H1 (cell line): ENCODE data around the gene FKRP. TPM values are rescaled to one million over a fixed set of nuclear protein-coding genes. Genes with fewer than 3 reads are reported as not detected.

Experiments
- CTCF ChIA-PET: fragments of 300-600 bp; sonication (Branson Sonifier 250); formaldehyde crosslinking; loops from one replicate; lab custom pipeline; 2021; ENCODE audit not compliant: partially characterized antibody; lab: Charles Lee
- POLR2A ChIA-PET: fragments of 300-600 bp; sonication (Branson Sonifier 250); formaldehyde crosslinking; loops from one replicate; lab custom pipeline; 2021; ENCODE audit warnings: inconsistent platforms; ENCODE audit not compliant: partially characterized antibody; lab: Charles Lee
- DNase-seq, 2 experiments: peaks; one replicate each; pipeline versions ENCODE4 v3.0.0 to v3.0.0-alpha.2; 2010 to 2022; ENCODE audit warnings: low spot score in 2 of 2, low read depth in 1 of 2, mixed read lengths in 1 of 2
- FAIRE-seq: peaks from 2 replicates; lab custom pipeline; 2011; peaks lifted over from hg19 to GRCh38; lab: Jason Lieb, UNC
- H2AFZ ChIP-seq: 2 replicates; pipeline ENCODE4 v1.8.1; 2012; ENCODE audit warnings: low read length, inconsistent platforms
- H2AK5ac ChIP-seq: 2 replicates; pipeline ENCODE4 v1.6.1; 2013; ENCODE audit warnings: low read depth, low read length
- H2BK120ac ChIP-seq: replicated peaks from 2 replicates; pipeline ENCODE3; 2013; ENCODE audit warnings: low read depth, low read length, inconsistent platforms
- H2BK12ac ChIP-seq: 2 replicates; pipeline ENCODE4 v1.6.1; 2013; ENCODE audit warnings: low read depth, low read length
- H2BK15ac ChIP-seq: 2 replicates; pipeline ENCODE4 v1.6.1; 2013; ENCODE audit warnings: low read length
- H2BK20ac ChIP-seq: 2 replicates; pipeline ENCODE4 v1.6.1; 2013; ENCODE audit warnings: low read length
- H2BK5ac ChIP-seq: 2 replicates; pipeline ENCODE4 v1.6.1; 2013; ENCODE audit warnings: low read depth, low read length
- H3K14ac ChIP-seq: 2 replicates; pipeline ENCODE4 v1.6.1; 2013; ENCODE audit warnings: inconsistent platforms; ENCODE audit not compliant: insufficient read length
- H3K18ac ChIP-seq: 2 replicates; pipeline ENCODE4 v1.6.1; 2013; ENCODE audit warnings: low read length; ENCODE audit errors: extremely low read depth
- H3K23ac ChIP-seq: 2 replicates; pipeline ENCODE4 v1.6.1; 2013; ENCODE audit warnings: inconsistent platforms; ENCODE audit not compliant: insufficient read length
- H3K23me2 ChIP-seq: 2 replicates; pipeline ENCODE4 v1.6.1; 2013; ENCODE audit warnings: low read depth, low read length
- H3K27ac ChIP-seq: 2 replicates; pipeline ENCODE4 v1.6.1; 2011; ENCODE audit warnings: low read depth, low read length, inconsistent platforms
- H3K27me3 ChIP-seq, 4 experiments: replicated peaks in 1 of 4; 1 replicate in 1 of 4; 2 replicates in 3 of 4; pipeline versions ENCODE4 v1.6.1 to v1.8.1; 2011 to 2013; ENCODE audit warnings: low read length in 3 of 4, mild to moderate bottlenecking in 3 of 4, inconsistent platforms in 2 of 4, mixed read lengths in 2 of 4, moderate library complexity in 1 of 4; ENCODE audit not compliant: control insufficient read depth in 3 of 4, insufficient read depth in 3 of 4; ENCODE audit errors: extremely low read depth in 1 of 4
- H3K36me3 ChIP-seq, 4 experiments: 2 replicates each; pipeline versions ENCODE4 v1.6.1 to v1.8.1; 2011 to 2013; ENCODE audit warnings: mild to moderate bottlenecking in 4 of 4, low read length in 3 of 4, moderate library complexity in 2 of 4, control low read depth in 1 of 4, inconsistent platforms in 1 of 4; ENCODE audit not compliant: insufficient read depth in 4 of 4, control insufficient read depth in 2 of 4
- H3K4ac ChIP-seq: replicated peaks from 2 replicates; pipeline ENCODE3; 2013; ENCODE audit warnings: low read length, low read depth, mixed read lengths, inconsistent platforms; ENCODE audit not compliant: insufficient read length
- H3K4me1 ChIP-seq, 4 experiments: replicated peaks in 1 of 4; 1 replicate in 1 of 4; 2 replicates in 3 of 4; pipeline versions ENCODE4 v1.6.1 to v1.8.1; 2011 to 2013; ENCODE audit warnings: low read length in 3 of 4, inconsistent platforms in 2 of 4, mixed read lengths in 1 of 4; ENCODE audit not compliant: insufficient read depth in 4 of 4, control insufficient read depth in 3 of 4
- H3K4me2 ChIP-seq, 2 experiments: 2 replicates each; pipeline versions ENCODE4 v1.6.1 to v1.8.1; 2011 to 2013; ENCODE audit warnings: low read depth in 2 of 2, low read length in 2 of 2, control low read depth in 1 of 2, inconsistent platforms in 1 of 2, mild to moderate bottlenecking in 1 of 2; ENCODE audit not compliant: insufficient read depth in 1 of 2
- H3K4me3 ChIP-seq, 4 experiments: fragments of 200-600, 300-600 bp in 1 of 4; sonication (generic), shearing (Covaris generic), sonication (Bioruptor Twin) in 1 of 4; 2 replicates each; pipeline versions ENCODE4 v1.5.1 to v1.8.1; 2011 to 2016; ENCODE audit warnings: low read length in 4 of 4, low read depth in 3 of 4, control low read depth in 2 of 4, inconsistent platforms in 2 of 4, mild to moderate bottlenecking in 2 of 4, mixed read lengths in 1 of 4, moderate library complexity in 1 of 4; ENCODE audit not compliant: insufficient read depth in 2 of 4; ENCODE audit errors: extremely low read depth in 1 of 4
- H3K56ac ChIP-seq: replicated peaks from 2 replicates; pipeline ENCODE3; 2013; ENCODE audit warnings: low read depth, mild to moderate bottlenecking, mixed read lengths, low read length, inconsistent platforms; ENCODE audit not compliant: insufficient read length
- H3K79me1 ChIP-seq: 2 replicates; pipeline ENCODE4 v1.6.1; 2013; ENCODE audit warnings: low read depth, low read length, control low read depth
- H3K79me2 ChIP-seq, 2 experiments: 2 replicates each; pipeline versions ENCODE4 v1.6.1 to v1.8.1; 2012 to 2013; ENCODE audit warnings: low read length in 2 of 2, mild to moderate bottlenecking in 2 of 2, inconsistent platforms in 1 of 2; ENCODE audit not compliant: insufficient read depth in 2 of 2, control insufficient read depth in 1 of 2
- H3K9ac ChIP-seq, 4 experiments: replicated peaks in 1 of 4; 1 replicate in 1 of 4; 2 replicates in 3 of 4; pipeline versions ENCODE4 v1.6.1 to v1.8.1; 2011 to 2013; ENCODE audit warnings: low read depth in 3 of 4, low read length in 3 of 4, control low read depth in 2 of 4, mild to moderate bottlenecking in 2 of 4, moderate library complexity in 2 of 4, inconsistent platforms in 1 of 4; ENCODE audit errors: extremely low read depth in 1 of 4
- H3K9me3 ChIP-seq, 2 experiments: 2 replicates each; pipeline versions ENCODE4 v1.6.1 to v1.8.1; 2012 to 2013; ENCODE audit warnings: mild to moderate bottlenecking in 2 of 2, moderate library complexity in 2 of 2, control low read depth in 1 of 2, inconsistent platforms in 1 of 2, low read depth in 1 of 2, low read length in 1 of 2, mixed read lengths in 1 of 2; ENCODE audit not compliant: insufficient read depth in 2 of 2
- H4K20me1 ChIP-seq, 2 experiments: replicated peaks in 1 of 2; 2 replicates each; pipeline versions ENCODE3 to v1.8.1; 2011 to 2013; ENCODE audit warnings: inconsistent platforms in 2 of 2, low read length in 2 of 2, mild to moderate bottlenecking in 1 of 2; ENCODE audit not compliant: insufficient read depth in 2 of 2, control insufficient read depth in 1 of 2
- H4K5ac ChIP-seq: 2 replicates; pipeline ENCODE4 v1.6.1; 2013; ENCODE audit warnings: low read length, low read depth, mixed read lengths, inconsistent platforms; ENCODE audit not compliant: insufficient read length
- H4K8ac ChIP-seq: 2 replicates; pipeline ENCODE4 v1.8.0; 2013; ENCODE audit warnings: mild to moderate bottlenecking, moderate library complexity, low read length, inconsistent platforms; ENCODE audit not compliant: insufficient read depth; ENCODE audit errors: extremely low read depth
- H4K91ac ChIP-seq: replicated peaks from 2 replicates; pipeline ENCODE3; 2013; ENCODE audit warnings: low read length, mixed read lengths, inconsistent platforms; ENCODE audit not compliant: insufficient read length
- BCL11A ChIP-seq, 2 experiments: IDR thresholded peaks; one replicate each; pipeline ENCODE4 v1.6.1; 2011; ENCODE audit warnings: low read depth in 2 of 2, low read length in 2 of 2, mild to moderate bottlenecking in 2 of 2
- BRCA1 ChIP-seq: IDR thresholded peaks from 2 replicates; pipeline ENCODE4 v1.6.1; 2012; ENCODE audit warnings: low read depth, low read length, improper control_type of control experiment
- CHD2 ChIP-seq: IDR thresholded peaks from 2 replicates; pipeline ENCODE4 v1.6.1; 2012; ENCODE audit warnings: low read length, improper control_type of control experiment
- GABPA ChIP-seq: IDR thresholded peaks from 2 replicates; pipeline ENCODE4 v1.6.1; 2011; ENCODE audit warnings: mild to moderate bottlenecking, low read length, moderate library complexity, borderline replicate concordance; ENCODE audit not compliant: insufficient read depth
- POLR2A ChIP-seq, 2 experiments: IDR thresholded peaks; 1 replicate in 1 of 2; 2 replicates in 1 of 2; pipeline ENCODE4 v1.6.1; 2011; ENCODE audit warnings: low read depth in 2 of 2, low read length in 2 of 2, mild to moderate bottlenecking in 2 of 2; ENCODE audit errors: control extremely low read depth in 1 of 2
- SAP30 ChIP-seq: fragments of 300-600 bp; sonication (generic); IDR thresholded peaks from 2 replicates; pipeline ENCODE4 v1.7.1; 2012; ENCODE audit warnings: low read length, moderate library complexity, mild to moderate bottlenecking, inconsistent platforms; ENCODE audit not compliant: insufficient read depth, insufficient replicate concordance
- SIN3A ChIP-seq, 2 experiments: IDR thresholded peaks in 1 of 2; conservative IDR thresholded peaks in 1 of 2; 2 replicates each; pipeline ENCODE4 v1.6.1; 2011 to 2012; ENCODE audit warnings: low read length in 2 of 2, improper control_type of control experiment in 1 of 2, low read depth in 1 of 2, mild to moderate bottlenecking in 1 of 2
- SIRT6 ChIP-seq: IDR thresholded peaks from one replicate; pipeline ENCODE4 v1.7.1; 2012; ENCODE audit warnings: low read length, inconsistent platforms
- SP2 ChIP-seq: IDR thresholded peaks from 2 replicates; pipeline ENCODE4 v1.6.1; 2012; ENCODE audit warnings: mild to moderate bottlenecking, low read length, inconsistent platforms
- SUZ12 ChIP-seq: fragments of 200-600 bp; sonication (generic); IDR thresholded peaks from 2 replicates; pipeline ENCODE4 v1.6.1; 2012; ENCODE audit warnings: mild to moderate bottlenecking, inconsistent platforms, low read length, moderate library complexity, mixed read lengths
- WGBS, 2 experiments: shearing (Covaris generic) in 1 of 2; methylation state at CpG; one replicate each; pipeline versions ENCODE4 v1.1.6 to v1.1.7; 2013 to 2015; ENCODE audit warnings: low lambda C conversion rate in 2 of 2, mixed read lengths in 2 of 2, inconsistent platforms in 1 of 2, low coverage in 1 of 2, missing lambda C conversion rate in 1 of 2; ENCODE audit not compliant: insufficient replicate concordance in 2 of 2, insufficient coverage in 1 of 2, insufficient read length in 1 of 2; ENCODE audit errors: extremely low coverage in 1 of 2, missing lambda C conversion rate in 1 of 2; 5-methylcytosine and 5-hydroxymethylcytosine counted together
- polyA plus RNA-seq, 7 experiments: library from polyadenylated mRNA; depleted of rRNA in 3 of 7; stranded (reverse) in 5 of 7; unstranded in 2 of 7; fragments of >200 nt in 5 of 7; fragments of 200-250 nt in 2 of 7; gene quantifications; 1 replicate in 5 of 7; 2 replicates in 1 of 7; 4 replicates in 1 of 7; pipeline versions ENCODE4 v1.2.1 to v1.2.3, GENCODE V29; 2011 to 2013; ENCODE audit warnings: missing spikeins in 2 of 7, mixed read lengths in 2 of 7
- total RNA-seq: library from RNA; stranded (reverse); fragmentation: NEBNext Ultra II Directional; extraction: Animal tissue kit (Norgen Biotek cat#: 25700); gene quantifications from 2 replicates; pipeline ENCODE4 v1.2.1, GENCODE V29; 2021
- TF ChIP-seq, protein P1 (sequence below): IDR thresholded peaks from 2 replicates; pipeline ENCODE4 v1.6.1; 2012; ENCODE audit warnings: inconsistent platforms

Gene FKRP
- total and polyA plus RNA-seq, 2 of the 8 experiments (the other 6 are each of a cell fraction or from before 2014, with no cell fraction given): 17.1 to 24.4 TPM

DNA sequence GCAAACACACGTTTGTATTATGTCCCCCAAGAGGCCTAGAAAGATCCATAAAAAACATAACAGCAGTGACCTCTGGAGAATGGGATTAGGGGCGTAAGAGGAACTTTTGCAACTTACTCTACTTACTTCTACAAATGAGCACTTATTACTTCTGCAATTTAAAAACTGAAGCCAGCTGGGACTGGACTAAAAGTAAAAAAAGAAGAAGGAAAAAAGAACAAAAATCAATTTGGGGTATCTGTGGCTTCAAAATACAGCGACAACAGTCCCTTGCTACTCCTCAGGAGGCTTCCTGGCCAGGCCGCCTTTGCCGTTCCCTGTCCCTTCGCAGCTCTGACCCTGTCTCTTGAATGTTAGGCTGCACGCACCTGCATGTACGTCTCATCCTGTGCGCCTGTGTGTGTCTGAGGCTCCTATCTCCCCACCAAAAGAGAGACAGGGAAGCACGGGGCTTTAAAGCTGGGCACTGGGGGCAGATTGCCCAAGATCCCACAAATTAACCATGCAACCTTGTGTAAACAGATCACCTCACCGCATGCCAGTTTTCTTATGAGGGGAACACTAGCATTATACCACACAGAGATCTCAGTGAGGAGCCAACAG is 12.1 kb upstream of the FKRP start:
- POLR2A ChIA-PET: interaction anchor here (1.1 to 1.3 kb wide), 2 partner anchors 14 to 53 kb away, joined by 3 to 4 read pairs; no protein-coding TSS in a partner anchor
- H3K9me3 ChIP-seq: no peaks in the 10 kb centered on the region
- H3K9ac ChIP-seq: no peak overlapping the region
- H2BK12ac ChIP-seq: no peak overlapping the region
- H3K27me3 ChIP-seq: no peaks in the 10 kb centered on the region
- no peak for FAIRE-seq
- H2AK5ac ChIP-seq: no peak overlapping the region
- H3K4me1 ChIP-seq: no peaks in the 10 kb centered on the region
- peaks cover 7% of the 10 kb centered on the region for H3K79me1 ChIP-seq
- peaks cover 30 to 66% (median 49%) of the 10 kb centered on the region in 4 experiments for H3K36me3 ChIP-seq
- H3K79me2 ChIP-seq: peaks cover 0 to 44% of the 10 kb centered on the region in 2 experiments; a peak in 2 of 4 replicates
- H4K20me1 ChIP-seq: peaks cover 30 to 48% of the 10 kb centered on the region in 2 experiments
- no peak overlapping the region for H2BK5ac ChIP-seq
- no peak overlapping the region for H3K4me2 ChIP-seq
- TF ChIP-seq, protein P1, sequence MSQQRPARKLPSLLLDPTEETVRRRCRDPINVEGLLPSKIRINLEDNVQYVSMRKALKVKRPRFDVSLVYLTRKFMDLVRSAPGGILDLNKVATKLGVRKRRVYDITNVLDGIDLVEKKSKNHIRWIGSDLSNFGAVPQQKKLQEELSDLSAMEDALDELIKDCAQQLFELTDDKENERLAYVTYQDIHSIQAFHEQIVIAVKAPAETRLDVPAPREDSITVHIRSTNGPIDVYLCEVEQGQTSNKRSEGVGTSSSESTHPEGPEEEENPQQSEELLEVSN: no peak
- TF ChIP-seq SAP30 (no peak), POLR2A (IDR thresholded peaks at IDR 0.05; ENCODE audit: control extremely low read depth in 1 of 2, low read depth in 2 of 2, low read length in 2 of 2) (no peak), GABPA (no peak), BCL11A (IDR thresholded peaks at IDR 0.05; ENCODE audit: low read depth in 2 of 2, low read length in 2 of 2) (no peak), BRCA1 (no peak), SUZ12 (no peak), SIRT6 (no peak), SIN3A (conservative IDR thresholded peaks at IDR 0.05 in 1 of 2, IDR thresholded peaks at IDR 0.05 in 1 of 2; ENCODE audit: low read depth in 1 of 2, low read length in 2 of 2) (no peak), SP2 (no peak), CHD2 (no peak)
- no peak overlapping the region for H3K27ac ChIP-seq
- no peak for DNase-seq
- no peak overlapping the region for H2BK15ac ChIP-seq
- no peak overlapping the region for H3K23ac ChIP-seq
- H3K18ac ChIP-seq: no peak overlapping the region
- no peak overlapping the region for H2AFZ ChIP-seq
- CTCF ChIA-PET: interaction anchor here (1.3 to 15.8 kb wide), 3 partner anchors 15 to 29 kb away, joined by 5 to 188 read pairs (median 6); no protein-coding TSS in a partner anchor
- no peak overlapping the region for H4K91ac ChIP-seq
- H2BK20ac ChIP-seq: no peak overlapping the region
- H3K56ac ChIP-seq: no peak overlapping the region
- no peak overlapping the region for H4K5ac ChIP-seq
- H3K23me2 ChIP-seq: no peaks in the 10 kb centered on the region
- 90% methylated on average over 11 of the region's 11 CpGs; no CpG with 5 or more reads in 1 of the 2 experiments for WGBS, 2 experiments
- H3K4ac ChIP-seq: no peak overlapping the region
- no peak overlapping the region for H3K4me3 ChIP-seq
- H3K14ac ChIP-seq: no peak overlapping the region
- no peak overlapping the region for H4K8ac ChIP-seq
- no peak overlapping the region for H2BK120ac ChIP-seq
